Right lobe of liver (tissue), 4 donors: Measurements from ENCODE around the gene GSG1.
"Not testable (repeated sequence)": the region's sequence is repeated elsewhere in the genome, so short reads cannot be mapped to it uniquely, and the experiment has no call there.

Experiments
- CTCF ChIP-seq, 4 donors: fragments of 200-600 bp in 3 of 4; fragments of 450-650 bp in 1 of 4; IDR thresholded peaks; one replicate each; pipeline versions ENCODE4 v1.5.1 to v1.8.0; 2016 to 2022; ENCODE audit warnings: antibody characterized with exemption in 4 of 4, mild to moderate bottlenecking in 2 of 4
- POLR2A ChIP-seq: fragments of 450-650 bp; IDR thresholded peaks from one replicate; pipeline ENCODE4 v1.6.1; 2017; ENCODE audit warnings: antibody characterized with exemption, mild to moderate bottlenecking
- donor health status: DM: no; HTN: no; CAD: no.
- donor health status: DM: no; HTN: no; CAD: no.
- donor health status: DM: no; HTN: yes; CAD: no.

- TF ChIP-seq CTCF (IDR thresholded peaks at IDR 0.05); POLR2A: not testable (repeated sequence)
Measured at GRCh38 chr12:13053617-13054016, 49.9 kb downstream of the GSG1 start.
